TTC549 (cell line): Measurements from ENCODE around the gene ACP3.

Experiments
- FAIRE-seq: peaks from 2 replicates; lab custom pipeline; 2012; peaks lifted over from hg19 to GRCh38; lab: Jason Lieb, UNC

The ACP3 gene

DNA sequence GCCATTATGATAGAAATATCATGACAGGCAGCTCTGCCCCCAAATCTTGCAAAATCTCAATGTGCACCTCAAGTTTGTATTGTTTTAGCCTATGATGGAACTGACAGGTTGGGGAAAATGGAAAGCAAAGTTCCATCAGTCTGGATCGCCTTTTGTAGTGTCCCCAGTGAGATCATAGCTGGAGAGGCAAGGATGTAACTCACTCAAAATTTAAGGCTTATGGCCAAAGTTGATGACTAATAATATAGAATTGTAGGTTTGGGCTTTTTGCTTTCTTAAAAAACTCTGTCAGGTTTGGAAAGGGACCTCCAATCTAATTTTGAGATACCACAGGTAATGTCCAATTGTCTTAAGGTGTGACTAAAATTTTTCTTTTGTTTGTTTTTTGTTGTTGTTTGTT lies 1.4 kb upstream of the ACP3 start:
- no peak for FAIRE-seq

DNA sequence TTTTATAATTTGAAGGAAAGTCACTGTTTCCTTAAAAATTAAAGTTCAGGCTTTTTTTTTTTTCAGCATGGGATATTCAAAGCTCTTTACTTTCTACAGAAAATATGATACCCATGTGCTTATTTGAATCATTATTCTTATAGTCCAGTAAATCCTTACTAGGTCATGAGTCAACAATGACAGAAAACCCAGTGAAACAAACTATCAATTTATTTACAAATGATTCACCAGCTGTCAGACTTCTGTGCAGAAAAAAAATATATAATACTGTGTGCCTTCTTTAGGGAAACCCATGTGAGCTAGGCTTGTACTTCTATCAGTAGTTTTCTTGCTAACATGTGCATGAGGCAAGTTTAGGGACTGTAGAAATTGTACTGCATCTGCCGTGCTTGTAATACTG lies 1.2 kb downstream of the ACP3 start:
- no peak for FAIRE-seq

DNA sequence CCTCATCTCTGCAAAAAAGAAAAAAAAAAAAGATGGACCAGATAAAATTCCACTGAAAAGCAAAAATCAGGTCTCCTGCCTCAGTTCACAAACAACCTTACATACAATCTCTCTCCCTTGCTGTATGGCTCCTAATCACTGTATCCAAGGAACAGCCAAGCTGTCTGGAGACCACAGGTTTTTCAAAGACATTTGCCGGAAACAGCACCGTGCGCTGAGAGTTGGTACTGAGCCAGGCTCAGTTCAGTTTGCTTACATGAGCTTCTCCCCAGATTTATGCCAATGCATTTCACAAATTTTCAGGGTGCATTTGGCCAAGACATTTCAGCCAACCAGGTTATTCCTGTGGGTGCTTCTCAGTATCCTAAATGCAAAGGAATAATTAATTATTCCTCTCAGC lies 4.1 kb downstream of the ACP3 start:
- FAIRE-seq: no peak

DNA sequence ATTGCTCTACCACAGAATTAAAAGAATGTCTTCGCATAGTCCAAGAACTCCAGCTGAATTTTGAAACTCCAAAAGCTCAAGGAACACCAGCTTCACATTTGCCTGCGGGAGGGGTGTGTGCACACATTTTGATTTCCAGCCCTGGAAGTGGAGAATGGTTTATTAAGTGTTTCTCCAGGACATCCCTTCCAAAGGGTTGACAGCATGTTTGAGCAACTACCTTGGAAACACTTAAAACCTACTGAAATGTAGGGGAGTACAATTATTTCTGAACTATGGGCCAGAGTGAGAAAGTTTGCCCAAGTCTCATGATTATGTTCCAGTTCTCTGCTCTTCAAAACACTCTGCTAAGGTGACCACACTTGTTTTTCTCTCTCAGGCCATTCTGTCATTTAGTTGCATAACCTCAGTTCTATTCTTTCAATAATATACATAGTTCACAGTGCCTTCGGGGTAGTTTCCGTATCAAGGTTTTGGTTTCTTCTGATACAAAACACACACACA lies 7.9 kb downstream of the ACP3 start:
- FAIRE-seq: no peak

DNA sequence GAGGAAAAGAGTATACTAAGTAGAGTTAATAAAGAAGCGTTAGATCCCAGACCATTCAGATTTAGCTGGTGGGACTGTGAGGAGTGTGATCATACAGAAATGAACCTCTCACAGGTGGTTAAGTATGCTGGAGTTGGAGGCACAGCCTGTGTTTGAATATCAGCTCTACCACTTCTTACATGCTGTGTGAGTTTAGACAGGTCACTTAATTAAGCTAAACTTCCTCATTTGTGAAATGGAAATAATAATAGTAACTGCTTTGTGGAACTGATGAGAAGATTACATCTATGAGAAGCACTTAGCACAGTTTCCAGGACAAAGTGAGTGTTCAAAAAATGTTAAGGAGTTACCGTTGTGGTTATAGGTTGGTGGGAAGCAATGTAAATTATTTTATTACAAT lies 8.4 kb downstream of the ACP3 start:
- no peak for FAIRE-seq

DNA sequence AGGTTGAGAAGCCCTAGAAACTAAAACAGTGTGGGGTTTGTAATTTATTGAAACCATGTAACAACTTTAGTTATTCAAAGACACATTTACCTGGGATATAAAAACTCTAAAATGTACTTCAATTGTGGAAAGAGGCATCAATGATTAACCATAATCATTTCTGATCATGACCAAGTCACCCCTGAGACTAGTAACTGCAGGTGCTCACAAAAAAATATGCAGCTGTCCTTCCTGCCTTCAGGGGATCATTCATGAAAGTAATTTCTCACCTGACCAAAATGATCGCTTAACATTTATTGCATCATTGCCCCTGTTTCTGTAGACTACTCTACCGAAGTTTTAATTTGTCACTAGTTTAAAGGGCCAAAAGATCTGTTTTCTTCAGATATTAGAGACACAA lies 9.0 kb downstream of the ACP3 start:
- FAIRE-seq: no peak

DNA sequence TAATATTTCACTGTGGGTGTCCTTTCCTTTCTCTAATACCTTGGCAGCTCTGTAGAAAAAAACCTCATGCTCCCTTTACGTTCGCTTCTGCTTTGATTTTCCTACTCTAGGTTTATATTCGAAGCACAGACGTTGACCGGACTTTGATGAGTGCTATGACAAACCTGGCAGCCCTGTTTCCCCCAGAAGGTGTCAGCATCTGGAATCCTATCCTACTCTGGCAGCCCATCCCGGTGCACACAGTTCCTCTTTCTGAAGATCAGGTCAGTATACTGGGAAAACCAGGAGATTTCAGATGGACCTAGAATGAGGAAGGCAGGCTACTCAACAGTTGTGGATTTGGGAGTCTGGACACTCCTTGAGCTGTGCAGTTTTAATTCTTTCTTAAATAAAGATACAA lies 14.9 kb downstream of the ACP3 start:
- no peak for FAIRE-seq

DNA sequence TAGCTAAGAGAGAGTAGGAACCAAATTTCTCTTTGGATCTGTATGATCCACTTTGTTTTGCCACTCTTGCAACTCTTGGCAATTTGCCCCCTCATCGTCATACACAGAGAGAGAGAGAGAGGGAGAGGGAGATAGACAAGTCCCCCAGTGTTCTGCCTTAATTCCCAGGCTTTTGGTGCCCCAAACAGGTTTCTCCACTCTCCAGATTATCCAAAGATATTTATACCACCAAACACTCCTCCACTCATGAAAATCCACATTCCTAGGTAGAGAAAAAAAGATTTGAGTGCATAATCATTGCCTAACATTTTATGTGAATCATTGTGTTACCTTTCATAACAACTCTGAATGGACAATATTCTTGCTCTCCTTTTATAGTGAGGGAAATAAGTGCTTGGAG lies 15.3 kb downstream of the ACP3 start:
- FAIRE-seq: no peak

DNA sequence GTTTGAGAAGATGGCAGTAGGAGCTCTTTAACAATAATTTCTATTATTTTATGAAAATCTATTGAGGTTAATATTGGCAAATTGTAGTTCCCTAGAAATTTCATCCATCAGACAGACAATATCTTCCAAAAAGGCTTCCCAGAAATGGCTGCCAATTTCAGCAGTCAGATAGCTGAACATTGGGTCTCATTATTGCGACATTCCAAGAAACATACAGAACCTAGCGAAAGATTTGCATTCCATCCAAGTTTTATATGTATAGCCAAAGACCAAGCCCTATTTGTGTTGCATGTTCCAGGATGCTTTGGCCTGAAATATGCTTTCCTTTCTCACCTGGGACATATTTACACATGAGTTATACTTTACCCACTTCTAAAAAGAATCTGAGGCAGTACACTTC lies 24.5 kb downstream of the ACP3 start:
- FAIRE-seq: no peak

DNA sequence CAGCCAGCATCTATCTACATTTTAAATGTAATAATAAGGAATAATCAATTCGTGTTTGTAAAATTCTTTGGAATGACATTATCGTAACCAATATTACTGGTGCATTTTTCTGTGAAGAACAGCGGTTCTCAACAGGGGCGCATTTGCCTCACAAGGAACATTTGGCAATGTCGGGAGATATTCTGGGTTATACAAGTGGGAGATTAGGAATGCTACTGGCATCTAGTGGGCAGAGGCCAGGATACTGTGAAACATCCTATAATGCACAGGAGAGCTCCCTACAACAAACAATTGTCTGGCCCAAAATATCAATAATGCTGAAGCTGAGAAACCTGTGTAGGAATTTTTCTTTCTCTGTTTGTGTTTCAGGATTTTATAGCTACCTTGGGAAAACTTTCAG lies 25.0 kb downstream of the ACP3 start:
- FAIRE-seq: no peak

DNA sequence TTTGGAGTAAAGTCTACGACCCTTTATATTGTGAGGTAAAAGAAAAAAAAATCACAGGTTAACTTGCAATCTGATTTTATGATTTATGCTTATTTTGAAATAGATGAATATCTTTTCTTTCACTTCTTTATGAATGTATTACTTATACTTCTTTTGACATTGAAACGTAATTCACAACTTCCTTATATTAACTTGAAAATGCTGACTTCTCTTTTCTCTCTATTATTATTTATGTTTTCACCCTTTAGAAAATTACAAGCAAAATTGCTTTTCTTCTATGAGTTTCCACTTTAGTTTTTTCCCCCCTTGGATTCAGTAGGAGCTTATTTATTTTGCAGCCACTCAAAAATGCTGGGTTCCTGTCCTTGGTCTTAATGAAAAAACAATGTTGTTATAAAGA lies 25.4 kb downstream of the ACP3 start:
- FAIRE-seq: no peak

DNA sequence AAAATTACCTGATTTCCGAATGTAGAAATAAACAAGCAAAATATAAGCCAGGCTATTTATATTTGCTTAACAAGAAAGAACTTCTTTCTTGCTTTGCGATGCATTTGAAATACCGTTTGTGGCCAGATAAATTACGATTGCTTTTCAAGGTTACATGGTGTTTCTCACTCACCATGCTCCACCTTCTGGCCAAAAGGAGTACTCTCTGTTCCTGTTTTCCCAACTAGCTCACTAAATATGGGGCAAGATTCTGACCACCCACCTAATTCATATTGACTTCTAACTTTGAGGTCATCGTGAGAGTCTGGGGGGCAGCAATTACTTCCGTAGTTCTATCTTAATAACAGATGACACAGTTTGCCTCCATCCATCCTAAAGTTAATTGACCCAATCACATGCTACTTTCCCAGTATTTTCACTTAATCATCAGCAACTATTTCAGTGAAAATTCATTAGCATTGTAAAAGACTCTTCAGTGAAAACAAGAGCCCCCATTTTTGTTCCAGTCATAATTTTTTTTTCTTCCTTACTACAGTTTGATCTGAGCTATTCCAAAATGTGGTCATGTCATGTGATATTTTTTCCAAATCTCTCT lies 25.9 kb downstream of the ACP3 start:
- peak; percentile 42 for FAIRE-seq

DNA sequence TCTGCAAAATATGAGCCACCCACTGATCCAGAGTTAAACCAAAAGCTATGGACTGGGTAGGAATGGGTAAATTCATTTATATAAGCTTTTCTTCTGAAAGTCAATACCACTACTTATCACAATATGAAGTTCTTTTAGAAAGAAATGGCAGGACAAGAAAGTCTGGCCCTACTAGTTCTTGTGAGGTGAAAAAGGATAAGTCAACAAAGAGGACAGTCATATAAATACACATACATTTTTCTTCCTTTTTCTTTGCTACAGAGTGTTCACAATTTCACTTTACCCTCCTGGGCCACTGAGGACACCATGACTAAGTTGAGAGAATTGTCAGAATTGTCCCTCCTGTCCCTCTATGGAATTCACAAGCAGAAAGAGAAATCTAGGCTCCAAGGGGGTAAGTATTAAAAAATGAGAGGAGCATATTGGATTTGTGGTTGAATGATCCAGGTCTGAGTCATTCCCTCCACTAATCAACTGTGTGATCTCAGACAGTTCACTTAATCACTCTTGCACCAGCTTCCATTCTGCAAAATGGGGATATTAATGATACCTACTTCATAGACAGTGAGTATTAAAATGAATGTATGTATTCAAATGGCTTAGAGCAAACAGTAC lies 27.6 kb downstream of the ACP3 start:
- no peak for FAIRE-seq

DNA sequence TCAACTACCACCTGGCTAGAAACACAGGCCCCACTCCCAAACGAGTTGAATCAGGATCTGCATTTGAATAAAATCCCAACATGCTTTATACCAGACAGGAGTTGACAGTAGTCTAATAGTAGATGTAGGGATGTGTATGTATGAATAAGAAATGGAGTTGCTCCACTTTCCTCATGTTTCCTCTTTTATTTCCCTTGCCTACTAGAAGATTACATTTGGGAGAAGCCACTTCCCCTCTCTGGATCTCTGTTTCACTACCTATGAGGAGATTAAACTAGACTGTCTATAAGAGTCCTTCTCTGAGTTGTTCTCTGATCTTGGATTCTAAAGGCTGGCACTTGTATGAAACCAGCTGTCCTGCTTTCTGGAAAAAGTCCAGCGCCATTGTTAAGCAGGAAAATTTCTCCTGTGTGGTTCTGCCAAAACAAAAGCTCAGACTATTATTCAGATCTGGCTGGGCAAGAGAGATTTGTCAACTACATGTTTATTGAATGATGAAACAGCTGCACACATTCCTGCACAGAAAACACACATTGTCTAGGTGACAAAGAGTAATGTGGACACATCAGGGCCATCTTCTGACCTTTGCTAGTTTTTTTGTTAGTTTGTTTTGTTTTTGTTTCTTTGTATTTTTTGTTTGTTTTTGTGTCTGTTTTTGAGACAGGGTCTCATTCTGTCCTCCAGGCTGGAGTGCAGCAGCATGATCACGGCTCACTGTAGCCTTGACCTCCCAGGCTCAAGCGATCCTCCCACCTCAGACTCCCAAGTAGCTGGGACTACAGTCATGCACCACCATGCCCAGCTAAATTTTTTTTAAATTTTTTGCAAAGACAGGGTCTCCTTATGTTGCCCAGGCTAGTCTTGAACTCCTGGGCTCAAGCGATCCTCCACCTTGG lies 29.9 kb downstream of the ACP3 start:
- no peak for FAIRE-seq

DNA sequence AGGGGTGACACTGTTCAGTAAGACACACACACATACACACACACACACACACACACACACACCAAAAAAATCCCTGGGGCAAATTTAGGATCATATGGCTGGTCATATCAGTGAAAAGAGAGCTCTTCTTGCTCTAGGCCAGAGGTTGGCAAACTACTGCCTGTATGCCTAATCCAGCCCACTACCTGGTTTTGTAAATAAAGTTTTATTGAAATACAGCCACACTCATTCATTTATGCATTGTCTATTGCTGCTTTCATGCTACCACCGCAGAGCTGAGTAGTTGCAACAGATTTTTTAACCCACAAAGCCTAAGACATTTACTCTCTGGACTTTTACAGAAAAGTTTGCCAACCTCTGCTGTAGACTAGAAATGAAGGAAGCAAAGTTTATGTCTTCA lies 30.6 kb downstream of the ACP3 start:
- FAIRE-seq: no peak

DNA sequence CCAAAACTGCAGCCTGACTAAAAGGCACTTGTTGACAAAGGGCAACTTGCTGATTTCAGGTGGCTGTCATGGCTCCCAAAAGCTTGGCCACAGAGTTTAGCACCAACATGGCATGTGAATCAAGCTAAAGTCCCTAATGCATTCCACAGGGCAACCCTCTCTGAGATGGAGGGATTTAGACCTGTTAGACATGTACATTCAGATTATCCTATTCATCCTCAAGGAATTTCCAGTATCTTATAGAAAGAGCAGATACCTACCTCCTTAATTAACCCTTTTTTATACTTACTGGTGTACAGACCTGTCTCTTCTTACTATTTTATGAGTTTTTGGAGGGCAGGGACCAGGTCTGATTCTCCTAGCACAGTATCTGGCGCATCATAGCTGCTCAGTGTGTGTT lies 31.3 kb downstream of the ACP3 start:
- no peak for FAIRE-seq

DNA sequence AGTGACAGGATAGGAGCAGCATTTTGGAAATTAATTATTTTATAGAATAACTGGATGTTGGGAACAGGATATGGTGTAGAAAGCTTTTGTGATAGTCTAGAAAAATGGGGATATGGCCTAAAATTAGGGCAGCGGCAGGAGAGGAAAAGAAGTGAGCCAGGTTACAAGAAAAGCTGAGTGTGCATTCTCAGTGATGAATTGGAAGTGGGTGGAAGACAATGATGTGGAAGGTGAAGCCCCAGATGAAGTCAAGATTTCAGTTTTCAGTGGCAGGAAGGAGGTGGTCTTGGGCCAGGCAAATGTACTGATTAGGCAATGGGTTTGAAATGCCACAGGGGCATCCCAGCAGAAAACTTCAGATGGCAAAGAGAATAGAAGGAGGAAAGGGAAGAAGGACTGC lies 33.6 kb downstream of the ACP3 start:
- FAIRE-seq: no peak

DNA sequence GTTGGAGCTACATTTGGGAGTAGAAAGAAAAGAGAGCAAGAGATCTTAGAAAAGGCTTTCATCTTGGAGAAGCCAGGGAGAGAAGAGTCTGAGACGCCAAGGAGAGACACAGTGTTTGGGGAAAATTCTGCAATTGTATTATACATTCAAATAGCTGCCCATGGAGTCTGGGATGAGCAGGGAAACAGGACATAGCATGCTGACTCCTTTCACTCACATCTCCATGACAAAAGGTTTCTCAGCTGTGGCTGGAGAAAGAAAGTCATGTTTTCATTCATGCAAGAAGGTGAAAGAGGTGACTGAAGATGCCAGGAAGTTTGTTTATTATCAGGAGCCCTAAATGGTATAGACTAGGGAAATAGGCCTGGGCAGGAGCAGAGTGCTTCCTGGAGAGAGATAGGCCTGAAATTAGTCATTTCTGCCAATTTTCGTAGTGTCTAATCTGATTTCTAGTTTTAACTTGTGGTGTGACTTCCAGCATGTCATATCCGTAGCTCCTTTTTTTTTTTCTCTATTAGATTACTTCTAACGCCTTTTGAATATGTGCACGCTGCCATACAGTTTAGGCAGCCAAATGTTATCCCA lies 34.1 kb downstream of the ACP3 start:
- FAIRE-seq: no peak

DNA sequence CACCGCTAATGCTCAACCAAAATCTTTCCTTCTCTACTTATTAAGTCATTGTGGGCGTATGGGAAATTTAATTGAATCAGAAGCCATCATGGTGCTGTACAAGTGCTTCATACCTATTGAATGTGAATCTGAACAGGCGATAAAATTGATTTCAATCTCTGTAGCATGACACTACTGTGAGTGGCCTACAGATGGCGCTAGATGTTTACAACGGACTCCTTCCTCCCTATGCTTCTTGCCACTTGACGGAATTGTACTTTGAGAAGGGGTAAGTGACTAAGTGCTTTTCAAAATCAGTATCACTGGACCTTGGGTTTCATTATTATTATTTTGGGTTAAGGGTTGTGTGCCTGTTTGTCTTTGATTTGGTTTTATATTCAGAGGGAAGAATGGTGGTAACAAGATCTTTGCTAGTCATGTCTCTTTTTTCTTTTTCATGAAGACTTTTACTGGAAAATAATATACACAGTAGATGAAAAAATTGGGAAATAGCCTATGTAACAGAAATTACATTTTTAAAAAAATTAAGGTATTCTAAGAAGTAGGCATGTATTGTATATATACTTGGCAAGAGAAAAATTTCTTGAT lies 35.4 kb downstream of the ACP3 start:
- FAIRE-seq: peak; percentile 81

DNA sequence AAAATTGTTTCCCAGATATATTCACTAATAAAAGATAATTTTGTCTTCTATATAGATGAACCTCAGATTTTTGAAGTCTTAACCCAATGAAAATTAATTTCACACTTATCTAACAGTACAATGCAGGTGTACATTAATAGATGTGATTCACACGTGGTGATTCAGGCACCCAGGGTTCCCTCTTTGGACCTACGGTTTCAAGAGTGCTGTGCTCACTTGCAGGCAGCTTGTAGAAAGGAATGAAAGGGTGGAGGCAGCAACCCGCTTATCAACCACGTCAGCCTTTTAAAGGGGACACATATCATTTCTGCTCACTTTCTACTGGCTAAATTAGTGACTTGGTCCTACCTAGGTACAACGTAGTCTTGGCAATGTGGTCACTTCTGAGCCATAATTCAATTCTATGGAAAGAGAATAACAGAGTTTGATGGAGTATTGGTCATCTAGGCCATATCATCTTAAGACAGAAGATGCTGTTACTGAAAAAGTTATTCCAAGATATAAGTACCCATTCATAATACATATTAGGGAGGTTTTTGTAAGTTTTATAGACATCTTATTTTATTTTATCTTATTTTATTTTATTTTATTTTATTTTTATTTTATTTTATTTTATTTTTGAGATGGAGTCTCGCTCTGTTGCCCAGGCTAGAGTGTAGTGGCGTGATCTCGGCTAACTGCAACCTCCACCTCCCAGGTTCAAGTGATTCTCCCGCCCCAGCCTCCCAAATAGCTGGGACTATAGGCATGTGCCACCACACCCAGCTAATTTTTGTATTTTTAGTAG lies 37.9 kb downstream of the ACP3 start:
- no peak for FAIRE-seq

DNA sequence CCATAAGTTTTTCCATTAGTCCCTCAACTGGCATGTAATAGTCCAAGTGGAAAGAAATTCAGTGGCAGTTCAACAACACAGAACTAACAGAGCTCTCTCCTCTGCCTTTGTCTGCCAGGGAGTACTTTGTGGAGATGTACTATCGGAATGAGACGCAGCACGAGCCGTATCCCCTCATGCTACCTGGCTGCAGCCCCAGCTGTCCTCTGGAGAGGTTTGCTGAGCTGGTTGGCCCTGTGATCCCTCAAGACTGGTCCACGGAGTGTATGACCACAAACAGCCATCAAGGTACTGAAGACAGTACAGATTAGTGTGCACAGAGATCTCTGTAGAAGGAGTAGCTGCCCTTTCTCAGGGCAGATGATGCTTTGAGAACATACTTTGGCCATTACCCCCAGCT lies 39.4 kb downstream of the ACP3 start:
- no peak for FAIRE-seq

DNA sequence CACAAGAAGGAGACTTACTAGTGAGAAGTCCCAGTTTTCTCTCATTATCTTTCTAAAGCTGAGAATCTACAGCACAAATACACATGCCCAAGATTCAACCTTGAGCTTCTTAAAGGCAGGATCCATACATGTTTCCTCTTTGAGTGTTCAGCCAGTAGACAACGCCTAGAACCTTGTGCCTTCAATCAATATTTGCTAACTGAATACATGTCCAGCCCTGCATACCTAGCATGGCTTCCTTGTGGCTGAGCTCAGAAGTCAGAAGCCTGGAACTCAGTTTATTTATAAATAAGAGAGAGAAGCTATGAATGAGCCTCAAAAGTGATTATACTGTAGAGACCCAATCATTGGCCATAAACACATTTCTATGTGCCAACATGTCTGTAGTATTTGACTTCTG lies 43.5 kb downstream of the ACP3 start:
- no peak for FAIRE-seq
